OCI-LY1 (cell line): Measurements from ENCODE around the gene KCNC2.

Experiments
- EZH2 ChIP-seq: fragments of 200-600 bp; sonication (generic), shearing (Covaris generic); IDR thresholded peaks from 2 replicates; pipeline ENCODE4 v1.8.0; 2017; ENCODE audit warnings: borderline replicate concordance, mixed run types, mild to moderate bottlenecking, antibody characterized with exemption, low read length, moderate library complexity, mixed read lengths
- TF ChIP-seq, protein P1 (sequence below): fragments of 200-600 bp; sonication (generic), shearing (Covaris generic); IDR thresholded peaks from 2 replicates; pipeline ENCODE4 v1.5.1; 2017; ENCODE audit warnings: mild to moderate bottlenecking, antibody characterized with exemption, low read length, moderate library complexity, mixed read lengths

DNA sequence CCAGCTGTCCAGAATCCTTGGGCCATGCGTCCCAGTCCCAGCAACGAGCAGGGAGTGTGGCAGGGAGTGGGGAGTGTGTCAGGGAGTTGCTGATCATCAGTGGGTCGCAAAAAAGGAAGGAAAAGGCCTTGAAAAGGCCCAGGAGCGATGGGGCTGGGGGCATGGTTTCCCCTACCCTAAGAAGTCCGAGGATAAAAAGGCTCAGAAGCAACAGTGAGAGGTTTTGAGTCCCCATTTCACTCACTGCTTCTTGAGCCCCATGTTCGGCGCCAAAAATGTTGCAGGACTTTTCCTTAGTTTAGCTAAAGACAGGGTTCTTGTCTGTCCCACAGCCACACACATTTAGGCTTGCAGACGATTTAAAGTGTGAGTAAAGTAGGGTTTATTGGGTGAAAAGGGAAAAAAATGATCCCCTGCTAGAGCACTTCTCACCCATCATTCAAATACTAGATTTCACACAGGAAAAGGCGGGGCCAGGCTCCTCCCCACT lies 189.5 kb downstream of the KCNC2 start:
- TF ChIP-seq, protein P1, sequence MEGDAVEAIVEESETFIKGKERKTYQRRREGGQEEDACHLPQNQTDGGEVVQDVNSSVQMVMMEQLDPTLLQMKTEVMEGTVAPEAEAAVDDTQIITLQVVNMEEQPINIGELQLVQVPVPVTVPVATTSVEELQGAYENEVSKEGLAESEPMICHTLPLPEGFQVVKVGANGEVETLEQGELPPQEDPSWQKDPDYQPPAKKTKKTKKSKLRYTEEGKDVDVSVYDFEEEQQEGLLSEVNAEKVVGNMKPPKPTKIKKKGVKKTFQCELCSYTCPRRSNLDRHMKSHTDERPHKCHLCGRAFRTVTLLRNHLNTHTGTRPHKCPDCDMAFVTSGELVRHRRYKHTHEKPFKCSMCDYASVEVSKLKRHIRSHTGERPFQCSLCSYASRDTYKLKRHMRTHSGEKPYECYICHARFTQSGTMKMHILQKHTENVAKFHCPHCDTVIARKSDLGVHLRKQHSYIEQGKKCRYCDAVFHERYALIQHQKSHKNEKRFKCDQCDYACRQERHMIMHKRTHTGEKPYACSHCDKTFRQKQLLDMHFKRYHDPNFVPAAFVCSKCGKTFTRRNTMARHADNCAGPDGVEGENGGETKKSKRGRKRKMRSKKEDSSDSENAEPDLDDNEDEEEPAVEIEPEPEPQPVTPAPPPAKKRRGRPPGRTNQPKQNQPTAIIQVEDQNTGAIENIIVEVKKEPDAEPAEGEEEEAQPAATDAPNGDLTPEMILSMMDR: no peak
- no peak for TF ChIP-seq EZH2
